Tibial nerve (tissue), 3 donors: ENCODE data around the gene IGFBPL1.

Experiments used
- CTCF ChIP-seq, 5 experiments: fragments of 200-600 bp in 3 of 5; fragments of 450-650 bp in 2 of 5; sonication (generic) in 3 of 5; IDR thresholded peaks; one replicate each; pipeline ENCODE4 v1.5.1; 2016 to 2019; ENCODE audit warnings: antibody characterized with exemption in 5 of 5, mild to moderate bottlenecking in 3 of 5, moderate library complexity in 2 of 5
- POLR2A ChIP-seq, 2 donors: fragments of 450-650 bp; IDR thresholded peaks; one replicate each; pipeline ENCODE4 v1.6.1; 2017; ENCODE audit warnings: antibody characterized with exemption in 2 of 2, mild to moderate bottlenecking in 2 of 2, moderate library complexity in 2 of 2

- no peak for TF ChIP-seq POLR2A (IDR thresholded peaks at IDR 0.05)
- TF ChIP-seq CTCF (IDR thresholded peaks at IDR 0.05) = peak; percentile 51 to 61 (median 53)
These were observed 8.8 kb upstream of the IGFBPL1 start for GRCh38 chr9:38432922-38433510.
